Spinal cord (tissue), 10 donors: ENCODE data around the gene TNK1. TPM values are rescaled to one million over a fixed set of nuclear protein-coding genes. Genes with fewer than 3 reads are reported as not detected.
A peak's percentile ranks its signal among the peaks of the same experiment; 100 is the strongest.

Experiments
- DNase-seq, 6 donors: peaks; one replicate each; pipeline versions ENCODE4 v3.0.0 to v3.0.0-alpha.2; 2013 to 2015; ENCODE audit warnings: low spot score in 6 of 6, low read depth in 4 of 6
- H3K27ac ChIP-seq: one replicate; pipeline ENCODE4 v1.5.1; 2013; ENCODE audit warnings: low read depth, low read length, control low read depth
- H3K27me3 ChIP-seq: one replicate; pipeline ENCODE4 v1.6.1; 2013; ENCODE audit warnings: low read length; ENCODE audit not compliant: control insufficient read depth, insufficient read depth
- H3K36me3 ChIP-seq: one replicate; pipeline ENCODE4 v1.6.1; 2013; ENCODE audit warnings: low read length; ENCODE audit not compliant: control insufficient read depth, insufficient read depth
- H3K4me1 ChIP-seq: one replicate; pipeline ENCODE4 v1.6.1; 2013; ENCODE audit warnings: low read length; ENCODE audit not compliant: control insufficient read depth, insufficient read depth
- H3K4me3 ChIP-seq: one replicate; pipeline ENCODE4 v1.5.1; 2013; ENCODE audit warnings: low read depth, low read length, control low read depth
- H3K9me3 ChIP-seq: one replicate; pipeline ENCODE4 v1.6.1; 2013; ENCODE audit warnings: low read length; ENCODE audit not compliant: control insufficient read depth, insufficient read depth
- WGBS: methylation state at CpG from one replicate; pipeline ENCODE4 v1.1.5; 2013; ENCODE audit warnings: missing lambda C conversion rate; ENCODE audit not compliant: insufficient coverage; 5-methylcytosine and 5-hydroxymethylcytosine counted together
- polyA plus RNA-seq, 2 donors: library from polyadenylated mRNA; unstranded; fragments of 120-200 nt; gene quantifications; one replicate each; pipeline ENCODE4 v1.2.1, GENCODE V29; 2013; ENCODE audit not compliant: insufficient read length in 2 of 2
- total RNA-seq, 2 donors: library from RNA; depleted of rRNA in 1 of 2; stranded (reverse); fragments of 120-200 nt in 1 of 2; fragments of >200 nt in 1 of 2; gene quantifications; one replicate each; pipeline versions ENCODE4 v1.2.3 to v1.2.4, GENCODE V29; 2013 to 2014
- donor health status: healthy.

Gene TNK1
- total and polyA plus RNA-seq, 4 donors, result 0.79 to 4.6 (median 2.5) TPM

- Histone ChIP-seq H3K36me3 (peaks cover 1% of the 10 kb centered on the region), H3K27me3 (no peaks in the 10 kb centered on the region), H3K27ac (no peak overlapping the region), H3K4me1 (no peaks in the 10 kb centered on the region), H3K4me3 (no peak overlapping the region), H3K9me3 (no peaks in the 10 kb centered on the region)
- WGBS, result 88% methylated on average over 7 of the region's 7 CpGs
- DNase-seq, result no peak
Measured at GRCh38 chr17:7427549-7427948, 46.7 kb downstream of the TNK1 start.

GRCh38 chr17:7428557-7428956 is 47.7 kb downstream of the TNK1 start, which contains the start of gene SPEM3:
Gene SPEM3 (plus strand): TSS chr17:7428857. CDS start chr17:7428903, 46 bp downstream.
- no peak within 1 kb of the TSS for H3K27ac ChIP-seq
- H3K27me3 ChIP-seq, result no peaks in the 10 kb centered on the region
- WGBS, result 81% methylated on average over 4 of the region's 5 CpGs
- no peaks in the 10 kb centered on the region for H3K4me1 ChIP-seq
- no peaks in the 10 kb centered on the region for H3K36me3 ChIP-seq
- no peak within 1 kb of the TSS for H3K4me3 ChIP-seq
- H3K9me3 ChIP-seq, result no peaks in the 10 kb centered on the region
- DNase-seq, result no peak

DNA sequence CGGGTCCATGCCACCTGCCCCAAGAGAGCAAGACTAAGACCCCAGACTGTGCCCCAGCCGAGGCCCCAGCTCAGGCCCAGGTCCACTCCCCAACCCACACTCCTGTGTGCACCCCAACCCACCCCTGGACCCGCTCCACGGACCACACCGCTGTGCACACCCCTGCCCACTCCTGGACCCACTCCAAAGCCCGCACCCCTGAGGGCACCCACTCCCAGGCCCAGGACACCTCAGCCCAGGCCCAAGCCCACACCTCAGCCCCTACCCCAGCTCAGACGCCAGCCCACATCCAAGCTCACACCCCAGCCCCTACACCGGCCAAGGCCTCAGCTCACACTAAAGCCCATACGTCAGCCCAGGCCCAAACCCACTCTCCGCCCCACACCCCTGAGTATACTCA is 48.8 kb downstream of the TNK1 start:
- H3K27ac ChIP-seq, result no peak overlapping the region
- no peaks in the 10 kb centered on the region for H3K9me3 ChIP-seq
- peaks cover 2% of the 10 kb centered on the region for H3K27me3 ChIP-seq
- no peak overlapping the region for H3K4me3 ChIP-seq
- H3K4me1 ChIP-seq, result no peaks in the 10 kb centered on the region
- no peak for DNase-seq
- H3K36me3 ChIP-seq, result no peaks in the 10 kb centered on the region
- 94% methylated on average over 10 of the region's 10 CpGs for WGBS

DNA sequence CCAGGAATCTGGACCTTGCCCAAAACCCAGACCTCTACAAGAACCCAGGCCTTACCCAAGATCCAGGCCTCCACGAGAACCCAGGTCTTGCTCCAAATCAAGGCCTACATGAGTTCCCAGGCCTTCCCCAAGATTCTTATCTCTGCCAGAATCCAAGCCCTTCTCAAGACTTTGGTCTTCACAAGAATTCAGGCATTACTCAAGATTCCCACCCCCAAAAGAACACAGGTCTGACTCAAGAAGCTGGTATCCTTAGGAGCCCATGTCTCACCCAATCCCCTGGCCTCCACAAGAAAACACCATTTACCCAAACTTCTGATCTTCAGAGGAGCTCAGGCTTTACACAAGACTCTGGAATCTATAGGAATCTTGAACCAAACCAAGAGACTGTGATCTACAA is 50.3 kb downstream of the TNK1 start:
- WGBS, result 91% methylated on average over 1 of the region's 1 CpG
- H3K27me3 ChIP-seq, result peaks cover 15% of the 10 kb centered on the region
- H3K4me3 ChIP-seq, result no peak overlapping the region
- H3K36me3 ChIP-seq, result no peaks in the 10 kb centered on the region
- H3K4me1 ChIP-seq, result peaks cover 15% of the 10 kb centered on the region
- no peaks in the 10 kb centered on the region for H3K9me3 ChIP-seq
- no peak overlapping the region for H3K27ac ChIP-seq
- no peak for DNase-seq

DNA sequence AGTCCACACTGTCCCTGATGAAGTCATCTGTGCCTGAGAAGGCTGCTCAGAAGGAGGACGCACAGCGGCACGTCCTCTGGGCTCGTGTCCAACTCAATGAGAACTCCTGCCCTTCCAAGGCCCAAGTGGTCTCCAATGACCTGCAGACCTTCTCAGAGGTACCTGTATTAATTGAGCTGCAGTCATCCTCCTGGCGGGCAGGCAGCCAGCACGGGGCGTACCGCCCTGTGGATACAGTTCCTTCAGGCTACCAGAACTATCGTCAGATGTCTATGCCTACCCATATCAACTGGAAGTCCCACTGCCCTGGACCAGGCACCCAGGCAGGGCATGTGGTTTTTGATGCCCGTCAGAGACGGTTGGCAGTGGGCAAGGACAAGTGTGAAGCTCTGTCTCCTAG is 51.4 kb downstream of the TNK1 start:
- no peaks in the 10 kb centered on the region for H3K9me3 ChIP-seq
- H3K27me3 ChIP-seq, result peaks cover 18% of the 10 kb centered on the region
- H3K36me3 ChIP-seq, result no peaks in the 10 kb centered on the region
- no peak overlapping the region for H3K27ac ChIP-seq
- 95% methylated on average over 11 of the region's 11 CpGs for WGBS
- H3K4me3 ChIP-seq, result no peak overlapping the region
- H3K4me1 ChIP-seq, result peaks cover 25% of the 10 kb centered on the region
- DNase-seq, result no peak

DNA sequence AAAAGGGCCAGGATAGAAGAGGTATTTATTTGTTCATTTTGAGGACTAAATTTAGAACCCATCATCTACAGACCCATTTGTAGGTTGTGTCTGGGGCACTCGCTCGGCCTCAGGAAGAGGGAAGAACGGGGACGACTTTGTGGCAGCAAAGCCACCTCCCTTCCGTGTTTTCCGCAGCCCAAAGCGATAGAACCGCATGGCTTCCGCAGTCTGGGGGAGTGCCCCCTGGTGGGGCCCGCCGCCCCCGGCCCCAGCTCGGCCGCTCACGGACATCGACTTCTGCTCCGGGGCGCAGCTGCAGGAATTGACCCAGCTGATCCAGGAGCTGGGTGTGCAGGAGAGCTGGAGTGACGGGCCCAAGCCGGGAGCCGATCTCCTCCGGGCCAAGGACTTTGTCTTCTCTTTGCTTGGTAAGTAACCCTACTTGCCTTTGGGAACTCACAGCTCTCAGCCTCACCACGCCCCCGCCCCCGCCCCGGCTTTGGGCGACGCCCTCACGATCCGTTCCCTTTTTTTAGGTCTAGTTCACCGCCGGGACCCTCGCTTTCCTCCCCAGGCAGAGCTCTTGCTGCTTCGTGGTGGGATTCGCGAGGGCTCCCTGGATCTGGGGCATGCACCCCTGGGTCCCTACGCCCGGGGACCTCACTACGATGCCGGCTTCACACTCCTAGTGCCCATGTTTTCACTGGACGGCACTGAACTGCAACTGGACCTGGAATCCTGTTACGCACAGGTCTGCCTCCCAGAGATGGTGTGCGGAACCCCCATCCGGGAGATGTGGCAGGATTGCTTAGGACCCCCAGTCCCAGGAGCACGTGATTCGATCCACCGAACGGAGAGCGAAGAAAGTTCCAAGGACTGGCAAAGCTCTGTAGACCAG is 55.0 kb downstream of the TNK1 start:
- peaks cover 55% of the 10 kb centered on the region for H3K4me1 ChIP-seq
- peak overlapping the region; percentile 47 for H3K4me3 ChIP-seq
- DNase-seq, result no peak
- WGBS, result 4% methylated on average over 49 of the region's 49 CpGs
- peak overlapping the region; percentile 33 for H3K27ac ChIP-seq
- H3K27me3 ChIP-seq, result peaks cover 34% of the 10 kb centered on the region
- no peaks in the 10 kb centered on the region for H3K36me3 ChIP-seq
- no peaks in the 10 kb centered on the region for H3K9me3 ChIP-seq

- DNase-seq, result peak in 2 of 6 donors; percentile 83 to 90
- Histone ChIP-seq H3K27me3 (peaks cover 34% of the 10 kb centered on the region), H3K4me3 (peak overlapping the region; percentile 55), H3K9me3 (no peaks in the 10 kb centered on the region), H3K4me1 (peaks cover 64% of the 10 kb centered on the region), H3K27ac (peak overlapping the region; percentile 52), H3K36me3 (no peaks in the 10 kb centered on the region)
- 1% methylated on average over 92 of the region's 92 CpGs for WGBS
Measured at GRCh38 chr17:7436556-7437368, 55.9 kb downstream of the TNK1 start.

GRCh38 chr17:7437369-7437863 is 56.5 kb downstream of the TNK1 start:
- 8% methylated on average over 26 of the region's 31 CpGs for WGBS
- no peaks in the 10 kb centered on the region for H3K9me3 ChIP-seq
- peaks cover under 1% of the 10 kb centered on the region for H3K36me3 ChIP-seq
- DNase-seq, result no peak
- H3K27ac ChIP-seq, result peak overlapping the region; percentile 84
- peaks cover 34% of the 10 kb centered on the region for H3K27me3 ChIP-seq
- H3K4me3 ChIP-seq, result peak overlapping the region; percentile 55
- H3K4me1 ChIP-seq, result peaks cover 65% of the 10 kb centered on the region

DNA sequence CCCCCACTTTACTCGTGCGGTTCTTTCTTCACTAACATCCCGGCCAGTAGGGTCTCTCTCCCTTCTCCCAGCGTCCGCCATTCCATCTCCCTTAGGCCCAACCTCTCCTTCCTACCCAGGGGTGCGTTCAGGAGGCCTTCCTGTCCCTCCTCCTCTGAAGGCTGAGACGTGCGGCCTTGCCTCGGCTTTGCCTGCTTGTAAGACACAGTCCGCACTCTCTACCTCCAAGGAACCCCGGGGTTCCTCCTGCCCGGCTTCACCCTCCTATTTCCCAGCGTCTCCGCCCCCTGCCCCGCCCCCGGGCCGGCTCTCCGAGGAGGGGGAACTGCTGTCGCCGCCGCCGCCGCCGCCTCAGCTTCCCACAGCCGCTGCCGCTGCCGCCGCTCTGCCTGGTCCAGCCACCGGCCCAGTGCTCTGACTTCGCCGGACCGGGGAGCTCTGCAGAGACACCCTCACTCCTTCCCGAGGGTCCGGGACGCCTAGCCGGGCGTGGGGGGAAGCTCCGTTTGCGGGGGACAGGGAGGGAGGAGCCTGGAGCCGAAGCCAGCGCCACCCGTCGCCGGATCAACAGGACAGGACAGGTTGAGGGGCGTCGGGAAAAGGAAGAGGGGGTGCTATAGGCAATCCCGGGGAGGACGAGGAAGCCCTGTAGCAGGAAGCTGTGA is 57.2 kb downstream of the TNK1 start:
- H3K9me3 ChIP-seq, result no peaks in the 10 kb centered on the region
- peak in 2 of 6 donors; percentile 84 to 87 for DNase-seq
- peak overlapping the region; percentile 84 for H3K27ac ChIP-seq
- H3K4me1 ChIP-seq, result peaks cover 65% of the 10 kb centered on the region
- peaks cover 36% of the 10 kb centered on the region for H3K27me3 ChIP-seq
- 4% methylated on average over 47 of the region's 48 CpGs for WGBS
- H3K4me3 ChIP-seq, result peak overlapping the region; percentile 55
- peaks cover 7% of the 10 kb centered on the region for H3K36me3 ChIP-seq
